ENCODE results near the gene MTMR3.

- TF ChIP-seq, protein P1, sequence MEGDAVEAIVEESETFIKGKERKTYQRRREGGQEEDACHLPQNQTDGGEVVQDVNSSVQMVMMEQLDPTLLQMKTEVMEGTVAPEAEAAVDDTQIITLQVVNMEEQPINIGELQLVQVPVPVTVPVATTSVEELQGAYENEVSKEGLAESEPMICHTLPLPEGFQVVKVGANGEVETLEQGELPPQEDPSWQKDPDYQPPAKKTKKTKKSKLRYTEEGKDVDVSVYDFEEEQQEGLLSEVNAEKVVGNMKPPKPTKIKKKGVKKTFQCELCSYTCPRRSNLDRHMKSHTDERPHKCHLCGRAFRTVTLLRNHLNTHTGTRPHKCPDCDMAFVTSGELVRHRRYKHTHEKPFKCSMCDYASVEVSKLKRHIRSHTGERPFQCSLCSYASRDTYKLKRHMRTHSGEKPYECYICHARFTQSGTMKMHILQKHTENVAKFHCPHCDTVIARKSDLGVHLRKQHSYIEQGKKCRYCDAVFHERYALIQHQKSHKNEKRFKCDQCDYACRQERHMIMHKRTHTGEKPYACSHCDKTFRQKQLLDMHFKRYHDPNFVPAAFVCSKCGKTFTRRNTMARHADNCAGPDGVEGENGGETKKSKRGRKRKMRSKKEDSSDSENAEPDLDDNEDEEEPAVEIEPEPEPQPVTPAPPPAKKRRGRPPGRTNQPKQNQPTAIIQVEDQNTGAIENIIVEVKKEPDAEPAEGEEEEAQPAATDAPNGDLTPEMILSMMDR (IDR thresholded peaks at IDR 0.05): no peak
- no peak for TF ChIP-seq POLR2A (IDR thresholded peaks at IDR 0.05)
These were observed 3.2 kb upstream of the MTMR3 start for GRCh38 chr22:29879753-29880152.

Measured in right lobe of liver (tissue), 4 donors.